Mesendoderm (in vitro differentiated cells): Measurements from ENCODE around the gene ADAM33.
A peak's percentile ranks its signal among the peaks of the same experiment; 100 is the strongest.

Experiments used
- DNase-seq: peaks from one replicate; pipeline ENCODE4 v3.0.0; 2013
- H2AK5ac ChIP-seq: 2 replicates; pipeline ENCODE4 v1.6.1; 2013; ENCODE audit warnings: low read length, inconsistent platforms
- H2BK120ac ChIP-seq: 2 replicates; pipeline ENCODE4 v1.6.1; 2013; ENCODE audit warnings: low read depth, mild to moderate bottlenecking, low read length, moderate library complexity, mixed read lengths
- H2BK15ac ChIP-seq: replicated peaks from 2 replicates; pipeline ENCODE4 v1.6.1; 2013; ENCODE audit warnings: low read depth, mild to moderate bottlenecking, moderate library complexity
- H2BK5ac ChIP-seq: 2 replicates; pipeline ENCODE4 v1.6.1; 2013; ENCODE audit warnings: low read length, inconsistent platforms
- H3K18ac ChIP-seq: 2 replicates; pipeline ENCODE4 v1.6.1; 2013; ENCODE audit warnings: mild to moderate bottlenecking, low read length, mixed read lengths
- H3K23ac ChIP-seq: one replicate; pipeline ENCODE4 v1.6.1; 2013; ENCODE audit warnings: low read length
- H3K27ac ChIP-seq: 2 replicates; pipeline ENCODE4 v1.5.1; 2013; ENCODE audit warnings: low read depth, mild to moderate bottlenecking, inconsistent platforms, low read length, moderate library complexity
- H3K27me3 ChIP-seq: 2 replicates; pipeline ENCODE4 v1.6.1; 2013; ENCODE audit warnings: low read length, control low read depth, mild to moderate bottlenecking, inconsistent platforms; ENCODE audit not compliant: insufficient read depth, poor library complexity
- H3K36me3 ChIP-seq: 2 replicates; pipeline ENCODE4 v1.6.1; 2013; ENCODE audit warnings: low read length, inconsistent platforms; ENCODE audit not compliant: control insufficient read depth, insufficient read depth
- H3K4ac ChIP-seq: one replicate; pipeline ENCODE4 v1.6.1; 2013; ENCODE audit warnings: low read depth, mild to moderate bottlenecking, low read length, moderate library complexity
- H3K4me1 ChIP-seq: 2 replicates; pipeline ENCODE4 v1.6.1; 2013; ENCODE audit warnings: low read depth, low read length, inconsistent platforms; ENCODE audit not compliant: control insufficient read depth
- H3K4me2 ChIP-seq: 2 replicates; pipeline ENCODE4 v1.6.1; 2013; ENCODE audit warnings: low read length
- H3K4me3 ChIP-seq: 2 replicates; pipeline ENCODE4 v1.5.1; 2013; ENCODE audit warnings: mild to moderate bottlenecking, low read length
- H3K56ac ChIP-seq: one replicate; pipeline ENCODE4 v1.6.1; 2013; ENCODE audit warnings: low read length
- H3K79me1 ChIP-seq: 2 replicates; pipeline ENCODE4 v1.6.1; 2013; ENCODE audit warnings: low read length, inconsistent platforms
- H3K79me2 ChIP-seq: 2 replicates; pipeline ENCODE4 v1.6.1; 2013; ENCODE audit warnings: mild to moderate bottlenecking, low read length; ENCODE audit not compliant: control insufficient read depth, insufficient read depth
- H3K9ac ChIP-seq: 2 replicates; pipeline ENCODE4 v1.6.1; 2013; ENCODE audit warnings: low read length, inconsistent platforms
- H4K5ac ChIP-seq: one replicate; pipeline ENCODE4 v1.6.1; 2013; ENCODE audit warnings: low read length
- H4K8ac ChIP-seq: one replicate; pipeline ENCODE4 v1.6.1; 2013; ENCODE audit warnings: low read depth, mild to moderate bottlenecking, control low read depth, low read length, moderate library complexity
- WGBS: extraction: QIAGEN DNeasy Blood & Tissue Kit; methylation state at CpG from one replicate; pipeline ENCODE4 v1.1.7; 2013; ENCODE audit warnings: low lambda C conversion rate, missing lambda C conversion rate; ENCODE audit not compliant: insufficient coverage; ENCODE audit errors: extremely low coverage; 5-methylcytosine and 5-hydroxymethylcytosine counted together

Gene ADAM33

DNA sequence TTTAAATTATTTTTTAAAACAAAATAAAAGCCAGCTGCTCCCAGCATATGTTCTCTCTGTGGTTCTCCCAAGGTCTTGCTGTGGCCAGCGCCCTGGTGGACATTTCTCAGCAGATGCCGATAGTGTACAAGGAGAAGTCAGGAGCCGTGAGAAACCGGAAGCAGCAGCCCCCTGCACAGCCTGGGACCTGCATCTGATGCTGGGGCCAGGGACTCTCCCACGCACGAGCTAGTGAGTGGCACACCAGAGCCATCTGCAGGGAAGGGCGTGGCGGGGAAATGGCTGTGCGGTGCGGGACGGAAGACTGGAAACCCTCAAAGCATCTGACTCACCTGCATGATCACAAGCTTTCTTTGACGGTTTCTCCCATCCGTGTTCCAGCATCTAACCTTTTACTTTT is 35.2 kb downstream of the ADAM33 start:
- no peak overlapping the region for H3K56ac ChIP-seq
- no peak overlapping the region for H2BK15ac ChIP-seq
- H2AK5ac ChIP-seq = no peak overlapping the region
- H3K4me3 ChIP-seq = no peak overlapping the region
- no peak overlapping the region for H3K4ac ChIP-seq
- no peaks in the 10 kb centered on the region for H3K79me1 ChIP-seq
- no peak overlapping the region for H3K4me2 ChIP-seq
- H3K27ac ChIP-seq = no peak overlapping the region
- no peak overlapping the region for H3K18ac ChIP-seq
- WGBS = no CpG with 5 or more reads among the region's 13 CpGs
- no peak for DNase-seq
- no peak overlapping the region for H4K5ac ChIP-seq
- H3K27me3 ChIP-seq = no peaks in the 10 kb centered on the region
- H3K36me3 ChIP-seq = no peaks in the 10 kb centered on the region
- no peak overlapping the region for H3K9ac ChIP-seq
- no peak overlapping the region for H2BK5ac ChIP-seq
- no peak overlapping the region for H4K8ac ChIP-seq
- no peak overlapping the region for H3K23ac ChIP-seq
- no peak overlapping the region for H2BK120ac ChIP-seq
- H3K79me2 ChIP-seq = no peaks in the 10 kb centered on the region
- H3K4me1 ChIP-seq = no peaks in the 10 kb centered on the region

- Histone ChIP-seq H2BK15ac (no peak overlapping the region), H4K5ac (no peak overlapping the region), H4K8ac (no peak overlapping the region), H3K27me3 (no peaks in the 10 kb centered on the region), H3K36me3 (no peaks in the 10 kb centered on the region), H2BK5ac (no peak overlapping the region), H3K9ac (no peak overlapping the region), H2AK5ac (no peak overlapping the region), H3K79me1 (no peaks in the 10 kb centered on the region), H3K79me2 (no peaks in the 10 kb centered on the region), H3K27ac (no peak overlapping the region), H3K4me3 (no peak overlapping the region), H3K18ac (no peak overlapping the region), H3K4ac (no peak overlapping the region), H3K56ac (no peak overlapping the region), H3K23ac (peak overlapping the region; percentile 94), H3K4me1 (no peaks in the 10 kb centered on the region), H3K4me2 (no peak overlapping the region), H2BK120ac (no peak overlapping the region)
- no CpG with 5 or more reads among the region's 5 CpGs for WGBS
- no peak for DNase-seq
Observed at GRCh38 chr20:3646067-3646440, 35.8 kb downstream of the ADAM33 start.

GRCh38 chr20:3645309-3646066 is 36.3 kb downstream of the ADAM33 start:
- no peak overlapping the region for H2BK120ac ChIP-seq
- H2BK5ac ChIP-seq = no peak overlapping the region
- H3K4me2 ChIP-seq = no peak overlapping the region
- H2BK15ac ChIP-seq = no peak overlapping the region
- no peaks in the 10 kb centered on the region for H3K79me1 ChIP-seq
- H3K18ac ChIP-seq = no peak overlapping the region
- H3K4ac ChIP-seq = no peak overlapping the region
- no peak overlapping the region for H4K5ac ChIP-seq
- H2AK5ac ChIP-seq = no peak overlapping the region
- no peaks in the 10 kb centered on the region for H3K79me2 ChIP-seq
- peak overlapping the region; percentile 9 for H3K23ac ChIP-seq
- no peaks in the 10 kb centered on the region for H3K27me3 ChIP-seq
- no peak overlapping the region for H3K27ac ChIP-seq
- H3K56ac ChIP-seq = no peak overlapping the region
- no peak for DNase-seq
- H3K4me3 ChIP-seq = no peak overlapping the region
- H3K9ac ChIP-seq = no peak overlapping the region
- no peaks in the 10 kb centered on the region for H3K4me1 ChIP-seq
- no peaks in the 10 kb centered on the region for H3K36me3 ChIP-seq
- WGBS = no CpG with 5 or more reads among the region's 20 CpGs
- no peak overlapping the region for H4K8ac ChIP-seq

GRCh38 chr20:3640259-3640658 is 41.6 kb downstream of the ADAM33 start:
- WGBS = no CpG with 5 or more reads among the region's 3 CpGs
- Histone ChIP-seq H3K4me3 (no peak overlapping the region), H3K79me2 (no peaks in the 10 kb centered on the region), H3K18ac (no peak overlapping the region), H3K36me3 (no peaks in the 10 kb centered on the region), H3K23ac (no peak overlapping the region), H3K27ac (no peak overlapping the region), H2BK5ac (no peak overlapping the region), H3K27me3 (no peaks in the 10 kb centered on the region), H4K8ac (no peak overlapping the region), H3K4me2 (no peak overlapping the region), H2BK15ac (no peak overlapping the region), H2AK5ac (no peak overlapping the region), H3K79me1 (no peaks in the 10 kb centered on the region), H3K9ac (no peak overlapping the region), H3K4me1 (no peaks in the 10 kb centered on the region), H3K56ac (no peak overlapping the region), H3K4ac (no peak overlapping the region), H2BK120ac (no peak overlapping the region), H4K5ac (no peak overlapping the region)
- no peak for DNase-seq

DNA sequence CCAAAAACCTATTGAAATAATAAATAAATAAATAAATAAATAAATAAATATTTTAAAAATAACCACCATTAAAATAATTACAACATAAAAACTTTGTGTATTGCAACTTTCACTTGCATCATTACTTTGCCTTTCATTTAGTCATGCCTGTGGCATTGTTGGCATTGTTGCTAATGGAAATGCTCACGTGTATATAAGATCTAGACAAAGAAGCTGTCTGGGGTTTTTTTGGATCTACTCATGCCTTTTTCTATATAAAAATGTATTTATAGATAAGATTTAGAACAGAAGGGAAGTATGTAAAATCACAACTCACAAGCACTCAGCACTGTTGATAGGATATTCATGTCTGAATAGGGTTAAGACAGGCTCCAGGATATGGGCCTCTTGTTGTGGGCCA is 46.5 kb downstream of the ADAM33 start:
- Histone ChIP-seq H3K4me2 (no peak overlapping the region), H3K79me1 (no peaks in the 10 kb centered on the region), H3K4me1 (peaks cover 2% of the 10 kb centered on the region), H3K4me3 (no peak overlapping the region), H3K56ac (no peak overlapping the region), H3K4ac (no peak overlapping the region), H3K79me2 (no peaks in the 10 kb centered on the region), H2AK5ac (no peak overlapping the region), H2BK5ac (no peak overlapping the region), H2BK120ac (no peak overlapping the region), H3K18ac (no peak overlapping the region), H4K8ac (no peak overlapping the region), H4K5ac (no peak overlapping the region), H3K9ac (no peak overlapping the region), H3K27me3 (no peaks in the 10 kb centered on the region), H3K36me3 (no peaks in the 10 kb centered on the region), H3K23ac (no peak overlapping the region), H2BK15ac (no peak overlapping the region), H3K27ac (no peak overlapping the region)
- WGBS = no CpG with 5 or more reads among the region's 1 CpG
- DNase-seq = no peak

DNA sequence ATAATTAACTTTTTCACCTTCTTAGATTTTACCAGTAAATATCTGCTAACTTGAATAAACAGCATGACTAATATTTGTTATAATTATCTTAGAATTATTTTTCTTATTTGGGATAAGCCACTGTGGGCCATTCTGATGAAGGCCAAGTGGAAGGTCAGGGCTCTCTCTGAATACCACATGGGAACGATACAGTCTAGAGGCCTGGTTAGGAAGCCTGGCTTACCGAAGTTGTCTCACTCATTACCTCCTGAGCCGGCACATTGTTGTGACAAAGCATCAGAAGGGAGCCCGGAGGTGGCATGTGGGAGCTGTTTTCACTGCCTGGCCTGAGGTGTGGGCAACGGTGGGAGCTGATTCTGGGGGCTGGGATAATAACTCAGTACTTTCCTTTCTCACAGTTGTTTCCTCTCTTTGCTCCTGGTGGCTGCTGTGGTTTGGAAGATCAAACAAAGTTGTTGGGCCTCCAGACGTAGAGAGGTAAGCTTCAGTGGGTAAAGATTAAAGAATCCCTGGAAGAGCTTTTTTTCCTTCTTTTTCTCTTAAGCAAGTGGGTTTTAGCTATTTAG is 47.8 kb downstream of the ADAM33 start:
- H3K36me3 ChIP-seq = no peaks in the 10 kb centered on the region
- H3K56ac ChIP-seq = no peak overlapping the region
- no peaks in the 10 kb centered on the region for H3K79me1 ChIP-seq
- DNase-seq = no peak
- no peak overlapping the region for H3K4ac ChIP-seq
- H4K8ac ChIP-seq = no peak overlapping the region
- H2BK120ac ChIP-seq = no peak overlapping the region
- no peak overlapping the region for H2AK5ac ChIP-seq
- WGBS = no CpG with 5 or more reads among the region's 6 CpGs
- H3K4me1 ChIP-seq = peaks cover 7% of the 10 kb centered on the region
- H3K4me3 ChIP-seq = no peak overlapping the region
- no peak overlapping the region for H2BK15ac ChIP-seq
- no peaks in the 10 kb centered on the region for H3K27me3 ChIP-seq
- H4K5ac ChIP-seq = no peak overlapping the region
- no peaks in the 10 kb centered on the region for H3K79me2 ChIP-seq
- H3K23ac ChIP-seq = no peak overlapping the region
- H2BK5ac ChIP-seq = no peak overlapping the region
- H3K18ac ChIP-seq = no peak overlapping the region
- no peak overlapping the region for H3K9ac ChIP-seq
- H3K27ac ChIP-seq = no peak overlapping the region
- H3K4me2 ChIP-seq = no peak overlapping the region
